ENCODE data around the gene IQGAP1.
A peak's percentile ranks its signal among the peaks of the same experiment; 100 is the strongest.
"Not testable (repeated sequence)": the region's sequence is repeated elsewhere in the genome, so short reads cannot be mapped to it uniquely, and the experiment has no call there.

The IQGAP1 gene, protein sequence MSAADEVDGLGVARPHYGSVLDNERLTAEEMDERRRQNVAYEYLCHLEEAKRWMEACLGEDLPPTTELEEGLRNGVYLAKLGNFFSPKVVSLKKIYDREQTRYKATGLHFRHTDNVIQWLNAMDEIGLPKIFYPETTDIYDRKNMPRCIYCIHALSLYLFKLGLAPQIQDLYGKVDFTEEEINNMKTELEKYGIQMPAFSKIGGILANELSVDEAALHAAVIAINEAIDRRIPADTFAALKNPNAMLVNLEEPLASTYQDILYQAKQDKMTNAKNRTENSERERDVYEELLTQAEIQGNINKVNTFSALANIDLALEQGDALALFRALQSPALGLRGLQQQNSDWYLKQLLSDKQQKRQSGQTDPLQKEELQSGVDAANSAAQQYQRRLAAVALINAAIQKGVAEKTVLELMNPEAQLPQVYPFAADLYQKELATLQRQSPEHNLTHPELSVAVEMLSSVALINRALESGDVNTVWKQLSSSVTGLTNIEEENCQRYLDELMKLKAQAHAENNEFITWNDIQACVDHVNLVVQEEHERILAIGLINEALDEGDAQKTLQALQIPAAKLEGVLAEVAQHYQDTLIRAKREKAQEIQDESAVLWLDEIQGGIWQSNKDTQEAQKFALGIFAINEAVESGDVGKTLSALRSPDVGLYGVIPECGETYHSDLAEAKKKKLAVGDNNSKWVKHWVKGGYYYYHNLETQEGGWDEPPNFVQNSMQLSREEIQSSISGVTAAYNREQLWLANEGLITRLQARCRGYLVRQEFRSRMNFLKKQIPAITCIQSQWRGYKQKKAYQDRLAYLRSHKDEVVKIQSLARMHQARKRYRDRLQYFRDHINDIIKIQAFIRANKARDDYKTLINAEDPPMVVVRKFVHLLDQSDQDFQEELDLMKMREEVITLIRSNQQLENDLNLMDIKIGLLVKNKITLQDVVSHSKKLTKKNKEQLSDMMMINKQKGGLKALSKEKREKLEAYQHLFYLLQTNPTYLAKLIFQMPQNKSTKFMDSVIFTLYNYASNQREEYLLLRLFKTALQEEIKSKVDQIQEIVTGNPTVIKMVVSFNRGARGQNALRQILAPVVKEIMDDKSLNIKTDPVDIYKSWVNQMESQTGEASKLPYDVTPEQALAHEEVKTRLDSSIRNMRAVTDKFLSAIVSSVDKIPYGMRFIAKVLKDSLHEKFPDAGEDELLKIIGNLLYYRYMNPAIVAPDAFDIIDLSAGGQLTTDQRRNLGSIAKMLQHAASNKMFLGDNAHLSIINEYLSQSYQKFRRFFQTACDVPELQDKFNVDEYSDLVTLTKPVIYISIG (N-terminal part only)

DNA sequence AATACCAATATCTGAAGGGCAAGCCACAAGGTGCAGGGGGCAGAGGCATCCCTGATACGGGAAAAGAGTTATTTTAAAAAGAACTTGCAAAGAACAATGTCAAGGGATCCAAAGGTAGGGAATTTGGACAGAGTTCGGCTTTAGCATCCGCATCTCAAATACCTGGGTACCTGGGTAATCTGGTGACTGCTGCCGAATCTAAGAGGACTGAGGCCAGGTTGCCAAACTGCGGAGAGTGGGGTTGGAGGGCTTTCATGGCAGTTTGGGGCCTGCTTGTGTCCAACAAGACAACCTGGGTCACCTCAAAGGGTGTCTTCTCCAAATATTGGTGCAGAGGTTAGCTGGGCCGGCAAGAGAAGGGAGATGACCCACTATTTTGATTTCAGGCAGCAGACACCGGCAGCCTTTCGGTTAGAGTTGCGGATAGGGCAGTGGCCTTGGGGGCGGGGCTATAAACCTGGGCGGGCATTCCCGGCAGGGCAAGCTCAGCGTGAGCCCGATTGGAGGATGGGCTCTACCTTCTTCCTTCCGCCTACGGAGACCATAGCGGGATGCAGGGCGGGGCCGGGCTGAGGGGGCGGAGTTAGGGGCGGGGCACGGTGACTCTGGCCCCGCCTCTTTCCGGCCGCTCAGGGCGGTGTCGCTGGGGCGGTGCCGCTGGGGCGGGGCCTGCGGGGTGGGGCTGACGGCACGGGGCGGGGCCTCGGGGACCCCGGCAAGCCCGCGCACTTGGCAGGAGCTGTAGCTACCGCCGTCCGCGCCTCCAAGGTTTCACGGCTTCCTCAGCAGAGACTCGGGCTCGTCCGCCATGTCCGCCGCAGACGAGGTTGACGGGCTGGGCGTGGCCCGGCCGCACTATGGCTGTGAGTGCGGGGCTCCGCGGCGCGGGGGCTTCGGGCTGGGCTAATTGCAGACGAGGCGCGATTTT lies at the start of gene IQGAP1:
TSS of gene IQGAP1 (plus strand) at position 709 of the 928 bp plus-strand sequence. CDS start at position 809, 100 bp downstream.
- DNase-seq = peak; percentile 97

DNA sequence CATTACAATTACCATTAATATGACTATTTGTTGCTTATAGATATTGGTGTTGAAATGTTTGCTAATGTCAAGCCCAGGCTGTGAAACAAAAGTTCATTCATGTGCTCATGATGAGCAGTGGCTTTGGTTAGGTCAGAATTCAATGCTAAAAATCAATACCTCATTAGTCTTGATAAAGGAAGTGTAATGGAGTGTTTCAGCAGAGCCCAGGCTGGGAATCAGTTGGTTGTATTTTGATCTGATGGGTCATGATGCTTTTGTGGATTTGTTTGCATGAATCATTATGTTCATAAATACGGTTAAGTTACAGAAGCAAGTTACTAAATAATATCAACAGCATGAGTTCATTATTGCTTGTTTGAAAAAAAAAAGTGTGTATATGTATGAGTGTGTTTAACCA lies 49.5 kb upstream of the IQGAP1 start:
- DNase-seq = no peak

DNA sequence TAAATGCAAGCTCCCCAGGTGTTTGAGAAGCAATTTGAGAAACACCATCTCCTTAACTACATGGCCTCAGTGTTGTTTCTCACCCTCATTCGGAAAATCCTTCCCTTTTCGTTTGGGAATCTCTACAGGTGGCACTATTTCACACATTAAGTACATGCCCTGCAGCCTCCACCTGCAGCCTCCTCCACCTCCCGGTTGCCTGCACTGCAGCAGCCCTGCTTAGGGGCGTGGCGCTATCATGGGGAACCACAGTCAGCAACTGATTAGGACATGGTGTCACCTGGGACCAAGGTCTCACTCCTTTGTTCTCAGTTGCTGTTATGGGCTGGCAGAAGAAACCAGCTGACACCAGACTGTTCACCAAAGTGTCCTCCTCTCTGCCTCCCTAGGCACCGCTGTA lies 47.7 kb upstream of the IQGAP1 start:
- DNase-seq = no peak

DNA sequence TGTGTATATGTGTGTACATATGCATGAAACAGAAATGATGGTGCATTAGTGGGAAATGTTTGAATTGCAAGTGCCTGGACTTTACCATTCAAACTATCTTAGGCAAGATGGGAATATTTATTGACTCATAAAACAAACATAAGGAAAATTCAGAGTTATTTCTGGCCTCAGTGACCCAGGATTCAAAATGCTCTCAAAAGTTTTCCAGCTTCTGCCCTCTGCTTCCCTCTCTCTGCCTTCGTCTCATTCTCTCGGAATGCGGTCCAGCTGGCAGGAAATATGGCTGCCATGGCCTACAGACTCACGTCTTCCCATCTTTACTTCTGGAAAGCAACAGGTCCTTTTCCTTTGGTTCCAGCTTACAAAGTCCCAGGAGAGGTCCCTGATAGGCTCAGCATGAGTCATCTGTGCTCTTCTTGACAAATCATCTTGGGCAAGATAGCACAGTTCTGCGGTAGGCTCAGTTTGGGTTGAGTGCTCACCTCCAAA lies 44.7 kb upstream of the IQGAP1 start:
- no peak for DNase-seq

DNA sequence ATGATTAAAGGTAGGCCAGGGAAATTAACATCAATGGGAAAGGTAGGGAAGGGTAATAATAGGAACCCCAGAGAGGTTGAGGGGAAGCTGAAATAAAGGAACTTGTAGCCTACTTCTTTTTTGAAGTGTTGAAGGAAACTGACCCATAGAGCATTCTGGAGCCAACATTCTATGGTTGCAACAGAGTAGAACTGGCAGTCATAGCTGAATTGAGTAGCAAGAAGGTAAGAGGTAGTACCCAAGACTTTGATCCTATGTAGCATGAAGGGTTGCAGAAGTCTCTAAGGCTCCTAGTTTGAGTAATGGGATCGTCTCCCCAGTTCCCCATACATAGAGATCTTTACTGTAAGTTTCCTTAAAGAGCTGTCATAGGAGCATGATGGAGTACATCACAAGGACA lies 43.4 kb upstream of the IQGAP1 start:
- DNase-seq = no peak

DNA sequence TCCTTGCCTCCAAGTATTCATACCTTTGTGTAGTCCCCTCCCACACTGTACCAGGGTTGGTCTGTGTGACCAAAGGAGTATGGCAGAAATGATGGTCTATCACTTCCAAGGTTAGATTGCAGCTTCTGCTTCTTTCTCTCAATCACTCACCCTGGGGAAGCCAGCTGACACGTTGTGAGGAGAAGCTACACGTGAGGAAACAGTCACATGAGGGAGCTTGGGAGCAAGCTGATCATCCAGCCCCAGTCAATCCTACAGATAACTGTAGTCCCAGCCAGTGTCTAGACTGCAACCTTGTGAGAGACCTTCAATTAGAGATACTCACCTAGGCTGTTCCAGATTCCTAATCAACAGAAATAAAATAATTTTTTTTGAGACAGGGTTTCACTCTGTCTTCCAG lies 42.2 kb upstream of the IQGAP1 start:
- no peak for DNase-seq

DNA sequence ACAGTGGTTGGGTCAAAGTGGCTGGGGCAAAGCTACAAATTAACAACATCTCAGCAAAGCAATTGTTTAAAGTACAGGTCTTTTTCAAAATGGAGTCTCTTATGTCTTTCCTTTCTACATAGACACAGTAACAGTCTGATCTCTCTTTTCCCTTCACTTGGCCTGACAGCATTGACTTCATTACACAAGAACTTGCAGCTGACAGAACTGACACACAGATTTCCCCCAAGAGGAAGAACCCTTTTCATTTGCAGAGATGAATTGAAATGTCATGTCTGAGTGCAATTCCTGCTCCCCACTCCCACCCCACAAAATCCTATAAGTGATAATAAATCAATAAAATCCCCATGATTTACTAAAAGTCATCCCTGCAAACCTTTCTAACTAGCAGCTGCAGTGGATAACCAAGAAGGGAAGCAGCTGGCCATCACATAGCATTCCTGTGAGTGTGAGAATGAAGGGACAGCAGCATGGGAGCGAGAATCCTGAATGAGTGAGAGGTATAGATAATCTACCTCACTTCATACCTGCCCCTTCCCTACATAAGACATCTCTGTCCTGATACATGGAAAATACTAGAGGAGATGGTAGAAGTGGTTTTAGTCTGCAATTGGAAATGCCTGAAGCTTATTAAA lies 40.5 kb upstream of the IQGAP1 start:
- DNase-seq = not testable (repeated sequence)

DNA sequence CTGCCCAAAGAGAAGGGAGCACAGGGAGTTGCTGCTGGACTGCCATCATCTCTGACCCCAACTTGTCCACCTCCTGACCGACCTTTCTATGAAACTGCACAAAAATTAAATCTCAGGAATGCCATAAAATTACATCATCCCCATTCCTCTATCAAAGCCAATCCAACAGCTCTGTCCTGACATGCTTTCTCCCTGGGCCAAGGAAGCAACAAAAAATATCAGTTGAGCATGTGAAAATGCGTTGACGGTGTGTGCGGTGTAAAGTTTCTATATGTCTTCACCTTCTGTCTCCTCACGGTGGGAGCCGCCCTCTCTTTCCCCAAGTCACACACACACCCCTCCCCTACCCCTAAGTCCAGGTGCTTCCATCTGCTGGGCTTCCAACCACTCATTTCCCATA lies 39.6 kb upstream of the IQGAP1 start:
- no peak for DNase-seq

DNA sequence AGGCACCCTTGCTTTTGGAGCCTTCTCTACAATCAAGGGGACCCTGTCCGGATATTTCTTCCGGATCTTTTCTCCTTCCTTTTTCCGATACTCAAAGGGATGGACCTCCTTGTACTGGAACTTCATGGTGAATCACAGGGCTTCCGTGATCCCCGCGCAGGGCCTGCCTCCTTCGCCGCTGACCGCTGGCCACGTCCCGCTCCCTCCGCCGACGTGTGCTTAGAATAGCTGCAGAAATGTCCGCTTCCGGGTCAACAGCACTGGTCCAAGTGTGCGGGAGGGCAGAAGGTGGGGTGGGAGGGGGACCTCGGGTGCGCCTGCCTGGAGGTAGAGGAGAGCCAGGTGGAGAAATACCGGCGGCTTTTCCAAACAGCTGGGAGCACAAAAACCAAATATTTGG lies 39.0 kb upstream of the IQGAP1 start:
- no peak for DNase-seq

DNA sequence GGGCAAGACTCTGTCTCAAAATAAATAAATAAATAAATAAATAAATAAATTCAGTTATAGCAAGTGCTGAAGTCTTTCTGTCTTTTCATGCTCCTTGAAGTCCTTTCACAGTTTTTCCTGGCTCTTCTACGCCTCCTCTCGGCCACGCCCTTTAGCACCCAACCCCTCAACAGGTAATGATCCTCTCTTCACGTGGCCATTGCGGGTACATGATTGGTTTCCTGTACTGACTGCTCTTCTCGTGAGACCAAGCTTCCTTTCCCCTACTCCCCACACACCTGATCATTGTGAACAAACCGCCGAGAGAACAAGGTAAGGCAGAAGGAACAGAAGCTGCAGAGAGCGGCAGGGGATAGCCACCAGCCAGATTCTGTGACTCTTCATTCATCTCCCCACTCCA lies 38.2 kb upstream of the IQGAP1 start:
- DNase-seq = no peak

DNA sequence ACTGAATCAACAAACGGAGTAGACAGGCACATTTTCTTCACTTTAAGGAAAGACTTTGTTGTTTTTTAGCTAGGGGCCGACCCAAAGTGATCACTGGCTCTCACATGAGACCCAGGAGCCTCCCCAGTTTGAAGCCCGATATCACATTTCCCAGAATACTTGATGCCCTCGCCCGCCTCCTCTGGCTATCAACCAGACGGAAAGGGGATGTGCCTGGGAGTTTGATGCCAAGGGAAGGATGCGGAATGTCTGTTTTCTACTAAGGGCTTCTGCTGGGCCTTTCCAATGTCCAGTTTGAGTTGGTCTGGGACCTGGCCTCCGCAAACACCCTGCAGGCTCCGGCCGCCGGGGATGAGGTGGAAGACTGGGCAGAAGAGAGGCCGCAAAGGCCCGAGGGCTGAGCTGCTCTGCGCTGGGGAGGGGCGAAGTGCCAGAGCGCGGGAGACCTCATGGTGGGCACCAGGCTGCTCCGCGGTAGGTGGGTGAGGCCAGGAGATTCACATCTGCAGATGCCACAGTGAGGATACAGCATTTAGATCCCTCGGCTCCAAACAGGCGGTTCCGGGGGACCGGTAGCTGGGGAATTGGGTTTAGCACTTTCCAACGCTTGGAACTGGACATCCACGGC lies 36.4 kb upstream of the IQGAP1 start:
- no peak for DNase-seq

DNA sequence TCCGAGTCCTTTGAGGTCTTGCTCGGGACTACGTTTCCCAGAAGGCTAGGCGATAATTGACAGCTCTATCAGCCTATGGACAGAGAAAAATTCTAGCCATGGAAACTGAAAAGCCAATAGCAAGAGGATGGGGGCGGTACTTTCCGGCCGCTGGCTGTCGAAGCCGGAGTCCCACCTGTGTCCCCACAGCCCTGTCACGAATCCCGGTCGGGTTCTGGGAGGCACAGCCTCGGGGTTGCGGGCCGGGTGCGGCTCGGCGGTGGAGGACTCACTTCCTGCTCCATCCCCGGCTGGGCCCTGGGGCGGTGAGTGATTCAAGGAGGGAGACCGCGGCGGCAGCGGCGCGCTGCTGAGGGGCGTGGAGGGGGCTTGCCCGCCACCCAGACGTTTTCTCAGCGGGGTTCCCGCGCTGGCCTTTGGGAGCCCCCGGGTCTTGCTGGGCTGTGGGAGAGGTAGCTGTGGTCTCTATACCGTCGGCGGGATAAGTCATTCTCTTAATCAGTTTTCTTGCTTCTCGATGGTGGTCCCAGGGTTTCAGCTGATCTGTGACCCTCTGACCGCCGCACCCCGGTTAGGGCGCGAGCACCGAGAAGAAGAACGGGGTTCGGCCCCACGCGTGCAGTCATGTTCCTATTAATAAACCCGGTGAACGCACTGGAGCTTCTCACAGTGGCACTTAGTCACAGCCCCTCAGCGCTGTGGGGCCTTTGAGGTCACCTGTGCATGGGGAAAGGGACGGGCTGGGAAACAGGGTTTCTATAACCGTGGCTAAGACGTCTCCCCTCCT lies 35.7 kb upstream of the IQGAP1 start, which contains the start of gene ZNF774:
TSS of gene ZNF774 (plus strand) at position 178 of the 787 bp plus-strand sequence. CDS start 2,377 bp downstream, outside the sequence.
- DNase-seq = peak; percentile 89

DNA sequence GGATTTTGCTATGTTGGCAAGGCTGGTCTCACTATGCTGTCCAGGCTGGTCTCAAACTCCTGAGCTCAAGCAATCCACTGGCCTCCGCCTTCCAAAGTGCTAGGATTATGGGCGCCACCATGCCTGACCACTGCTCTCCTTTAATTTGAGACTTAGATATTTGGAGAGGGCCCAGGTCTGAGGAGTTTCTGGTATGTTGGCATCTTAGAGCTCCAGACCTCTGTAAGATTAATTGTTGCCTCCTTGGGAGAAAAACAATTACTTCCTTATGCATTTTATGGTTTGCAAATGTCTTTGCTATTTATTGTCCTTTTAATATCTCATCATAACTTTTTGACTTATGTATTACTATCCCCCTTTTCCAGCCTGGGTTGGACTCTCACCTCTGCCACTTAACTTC lies 33.1 kb upstream of the IQGAP1 start:
- DNase-seq = no peak

DNA sequence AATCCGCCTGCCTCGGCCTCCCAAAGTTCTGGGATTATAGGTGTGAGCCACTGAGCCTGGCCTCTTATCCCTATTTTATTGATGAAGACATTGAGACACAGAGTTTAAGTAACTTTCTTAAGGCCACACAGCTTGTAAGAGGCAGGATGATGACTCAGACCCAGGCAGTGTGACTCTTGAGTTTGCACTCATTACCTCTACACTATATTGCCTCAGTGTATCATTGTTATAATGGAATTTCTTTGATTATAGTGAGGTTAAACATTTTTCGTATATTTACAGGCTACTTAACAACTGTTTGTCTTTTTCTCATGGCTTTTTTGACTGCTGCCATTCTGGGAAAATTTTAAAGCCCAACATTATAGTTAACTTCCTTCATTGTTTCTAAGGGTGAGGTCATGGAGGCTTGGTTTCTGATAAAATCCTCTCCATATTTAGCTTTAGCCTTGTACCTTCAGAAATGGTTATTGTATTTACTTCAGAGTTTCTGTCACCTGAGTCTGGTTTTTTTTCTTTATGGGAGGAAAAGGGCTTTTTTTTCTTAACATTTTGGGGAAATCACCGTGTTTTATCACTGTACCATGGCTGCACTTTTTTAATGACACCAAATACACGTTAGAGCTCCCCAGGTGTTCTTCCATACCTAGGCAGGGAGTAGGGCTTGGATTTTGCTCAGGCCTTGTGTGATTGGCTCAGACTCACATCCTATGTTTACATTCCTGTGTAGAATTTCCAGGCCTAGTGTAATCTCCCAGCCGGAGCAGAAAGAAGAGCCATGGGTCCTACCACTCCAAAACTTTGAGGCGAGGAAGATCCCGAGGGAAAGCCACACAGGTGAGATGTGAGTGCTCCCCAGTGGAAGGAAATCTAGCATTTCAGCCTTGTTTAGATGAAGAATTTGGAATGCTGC lies 29.7 kb upstream of the IQGAP1 start:
- DNase-seq = no peak

DNA sequence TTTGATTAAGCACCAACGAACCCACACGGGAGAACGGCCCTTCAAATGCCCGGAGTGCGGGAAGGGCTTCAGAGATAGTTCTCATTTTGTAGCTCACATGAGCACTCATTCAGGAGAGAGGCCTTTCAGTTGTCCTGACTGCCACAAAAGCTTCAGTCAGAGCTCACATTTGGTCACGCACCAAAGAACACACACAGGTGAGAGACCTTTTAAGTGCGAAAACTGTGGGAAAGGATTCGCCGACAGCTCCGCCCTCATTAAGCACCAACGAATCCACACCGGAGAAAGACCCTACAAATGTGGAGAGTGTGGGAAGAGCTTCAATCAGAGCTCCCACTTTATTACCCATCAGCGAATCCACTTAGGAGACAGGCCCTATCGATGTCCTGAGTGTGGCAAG lies 27.3 kb upstream of the IQGAP1 start:
- DNase-seq = no peak

DNA sequence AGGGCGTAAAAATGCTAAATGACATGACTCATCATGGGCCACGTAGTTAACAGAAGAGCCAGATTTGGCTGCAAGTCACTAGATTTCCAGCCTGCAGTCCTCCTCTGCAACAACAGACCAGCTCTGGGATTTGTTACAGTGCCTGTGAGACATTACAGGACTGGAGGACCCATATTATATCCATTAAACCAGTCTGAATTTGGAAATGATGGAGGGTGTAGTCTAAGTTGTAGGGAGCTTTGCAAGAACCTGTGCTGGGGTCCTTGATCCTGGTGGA lies 25.2 kb upstream of the IQGAP1 start:
- DNase-seq = no peak

DNA sequence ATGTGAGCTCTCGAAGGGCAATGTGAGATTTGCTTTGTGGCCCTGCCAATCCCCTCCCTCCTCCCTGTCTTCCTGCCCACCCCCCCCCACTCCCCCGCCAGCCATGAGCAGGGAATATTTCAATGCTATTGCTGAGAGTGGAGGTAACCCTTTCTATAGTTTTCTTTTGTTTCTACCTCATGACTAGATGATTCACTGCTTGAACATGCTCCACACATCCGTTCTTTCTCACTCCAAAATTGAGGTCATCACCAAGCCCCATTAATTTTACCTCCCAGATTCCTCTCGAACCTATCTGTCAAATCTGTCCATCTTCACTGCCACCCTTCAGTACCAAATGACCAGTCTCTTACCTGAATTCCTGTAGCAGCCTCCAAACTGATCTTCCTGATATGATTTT lies 23.8 kb upstream of the IQGAP1 start:
- DNase-seq = no peak

DNA sequence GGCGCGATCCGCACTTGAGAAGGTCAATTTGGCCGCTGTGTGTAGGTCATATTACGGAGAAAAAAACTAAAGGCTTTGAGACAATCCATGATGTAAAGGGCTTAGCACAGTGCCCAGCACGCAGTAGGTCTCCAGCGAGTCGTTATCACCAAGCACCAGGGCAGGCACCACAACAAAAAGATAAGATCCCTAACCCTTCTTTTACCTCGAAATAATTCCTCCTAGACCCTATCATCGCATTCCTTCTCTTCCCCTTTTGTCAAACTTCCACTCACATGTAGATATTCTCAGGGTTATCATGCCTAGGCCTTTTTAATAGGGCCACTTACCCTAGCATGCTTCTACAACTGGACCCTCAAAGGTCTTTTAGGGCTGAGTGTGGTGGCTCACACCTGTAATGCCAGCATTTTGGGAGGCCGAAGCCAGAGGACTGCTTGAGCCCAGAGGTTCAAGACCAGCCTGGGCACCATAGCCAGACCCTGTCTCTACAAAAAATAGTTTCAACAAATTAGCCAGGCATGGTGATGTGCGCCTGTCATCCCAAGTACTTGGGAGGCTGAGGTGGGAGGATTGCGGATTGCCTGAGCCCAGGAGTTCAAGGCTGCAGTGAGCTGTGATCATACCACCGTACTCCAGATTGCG lies 22.5 kb upstream of the IQGAP1 start:
- DNase-seq = no peak

Measured in activated naive CD4-positive, alpha-beta T cell treated with Interleukin-2 at 50 U/mL for 16 hours (primary cell).